SK-N-SH (cell line): ENCODE results near the gene LKAAEAR1. TPM values are rescaled to one million over a fixed set of nuclear protein-coding genes. Genes with fewer than 3 reads are reported as not detected.
A peak's percentile ranks its signal among the peaks of the same experiment; 100 is the strongest.

Experiments
- CTCF ChIA-PET: fragments of 300-600, 350-600 bp; formaldehyde crosslinking; extraction: SDS; loops from one replicate; lab custom pipeline; 2021; lab: Yijun Ruan, JAX
- POLR2A ChIA-PET: fragments of 350-600 bp; sonication (Branson Sonifier 250); formaldehyde crosslinking; extraction: SDS; loops from one replicate; lab custom pipeline; 2020; ENCODE audit warnings: antibody characterized with exemption, inconsistent platforms; lab: Yijun Ruan, JAX
- DNase-seq: peaks from one replicate; pipeline ENCODE4 v3.0.0; 2012
- H2AFZ ChIP-seq: fragments of 200-600 bp; sonication (generic); 2 replicates; pipeline ENCODE4 v1.8.1; 2016; ENCODE audit warnings: antibody characterized with exemption, mild to moderate bottlenecking, low read depth
- H3F3A ChIP-seq: fragments of 200-600 bp; sonication (generic); replicated peaks from 2 replicates; pipeline ENCODE3; 2016; ENCODE audit warnings: antibody characterized with exemption, mild to moderate bottlenecking; ENCODE audit not compliant: insufficient read depth
- H3K27ac ChIP-seq, 2 experiments: fragments of 200-500 bp in 1 of 2; fragments of 200-600 bp in 1 of 2; sonication (Bioruptor generic) in 1 of 2; sonication (generic), shearing (Covaris generic) in 1 of 2; 2 replicates each; pipeline versions ENCODE4 v1.5.1 to v1.6.1; 2014 to 2016; ENCODE audit warnings: low read depth in 2 of 2, inconsistent platforms in 1 of 2, low read length in 1 of 2, mild to moderate bottlenecking in 1 of 2, mixed read lengths in 1 of 2
- H3K27me3 ChIP-seq: fragments of 200-600 bp; sonication (generic), shearing (Covaris generic); 2 replicates; pipeline ENCODE4 v1.6.1; 2016; ENCODE audit warnings: mixed run types; ENCODE audit not compliant: insufficient read depth
- H3K36me3 ChIP-seq, 2 experiments: fragments of 200-500 bp in 1 of 2; fragments of 200-600 bp in 1 of 2; sonication (Bioruptor generic) in 1 of 2; sonication (generic) in 1 of 2; replicated peaks in 1 of 2; 2 replicates each; pipeline versions ENCODE3 to v1.5.1; 2014 to 2016; ENCODE audit warnings: low read length in 1 of 2, mild to moderate bottlenecking in 1 of 2; ENCODE audit not compliant: insufficient read depth in 2 of 2, control insufficient read depth in 1 of 2
- H3K4me1 ChIP-seq, 2 experiments: fragments of 200-500 bp in 1 of 2; fragments of 200-600 bp in 1 of 2; sonication (Bioruptor generic) in 1 of 2; sonication (generic), shearing (Covaris generic) in 1 of 2; 2 replicates each; pipeline versions ENCODE4 v1.5.1 to v1.6.1; 2014 to 2016; ENCODE audit warnings: low read depth in 1 of 2, low read length in 1 of 2, mixed run types in 1 of 2; ENCODE audit not compliant: insufficient read depth in 2 of 2, control insufficient read depth in 1 of 2
- H3K4me2 ChIP-seq: fragments of 200-600 bp; sonication (generic), shearing (Covaris generic); 2 replicates; pipeline ENCODE4 v1.6.1; 2017; ENCODE audit warnings: mixed run types
- H3K4me3 ChIP-seq, 2 experiments: fragments of 200-500 bp in 1 of 2; fragments of 200-600 bp in 1 of 2; sonication (Bioruptor generic) in 1 of 2; sonication (generic), shearing (Covaris generic) in 1 of 2; 2 replicates each; pipeline versions ENCODE4 v1.5.1 to v1.8.1; 2014 to 2016; ENCODE audit warnings: low read depth in 2 of 2, inconsistent platforms in 1 of 2, low read length in 1 of 2, mild to moderate bottlenecking in 1 of 2, mixed read lengths in 1 of 2, moderate library complexity in 1 of 2
- H3K79me2 ChIP-seq: fragments of 200-600 bp; sonication (generic); 2 replicates; pipeline ENCODE4 v1.8.1; 2017; ENCODE audit warnings: mild to moderate bottlenecking; ENCODE audit not compliant: insufficient read depth
- H3K9ac ChIP-seq: fragments of 200-600 bp; sonication (generic); 2 replicates; pipeline ENCODE4 v1.6.1; 2017; ENCODE audit warnings: mixed run types
- H3K9me2 ChIP-seq: fragments of 200-600 bp; sonication (generic); 2 replicates; pipeline ENCODE4 v1.6.1; 2017; ENCODE audit warnings: mixed run types
- H3K9me3 ChIP-seq: fragments of 200-600 bp; sonication (generic); 2 replicates; pipeline ENCODE4 v1.6.1; 2017; ENCODE audit warnings: mixed run types, mild to moderate bottlenecking, moderate library complexity
- H4K20me1 ChIP-seq: fragments of 200-600 bp; sonication (generic); 2 replicates; pipeline ENCODE4 v1.6.1; 2017; ENCODE audit warnings: mild to moderate bottlenecking, mixed run types; ENCODE audit not compliant: insufficient read depth
- EZH2phosphoT487 ChIP-seq: fragments of 200-600 bp; sonication (generic); IDR thresholded peaks from 2 replicates; pipeline ENCODE4 v1.6.1; 2017; ENCODE audit warnings: low read depth, mixed run types, mild to moderate bottlenecking, antibody characterized with exemption, moderate library complexity, borderline replicate concordance
- FOXM1 ChIP-seq: IDR thresholded peaks from 2 replicates; pipeline ENCODE4 v1.4.0; 2012; ENCODE audit warnings: low read depth, mild to moderate bottlenecking
- GABPA ChIP-seq: IDR thresholded peaks from 2 replicates; pipeline ENCODE4 v1.4.0; 2012; ENCODE audit warnings: low read depth, mild to moderate bottlenecking
- GATA2 ChIP-seq: sonication (generic); formaldehyde crosslinking; IDR thresholded peaks from 2 replicates; pipeline ENCODE4 v1.5.0; 2020; ENCODE audit warnings: mild to moderate bottlenecking, missing genetic modification reagents
- MEF2A ChIP-seq: IDR thresholded peaks from 2 replicates; pipeline ENCODE4 v1.4.0; 2012; ENCODE audit warnings: low read depth, borderline replicate concordance
- MXI1 ChIP-seq: IDR thresholded peaks from 2 replicates; pipeline ENCODE4 v1.6.1; 2012; ENCODE audit warnings: mild to moderate bottlenecking, low read depth, low read length, improper control_type of control experiment
- POLR2AphosphoS5 ChIP-seq: IDR thresholded peaks from 2 replicates; pipeline ENCODE4 v1.6.1; 2012; ENCODE audit warnings: low read depth, low read length
- RAD21 ChIP-seq: IDR thresholded peaks from 2 replicates; pipeline ENCODE4 v1.6.1; 2012; ENCODE audit warnings: mild to moderate bottlenecking, low read length
- SMC3 ChIP-seq: IDR thresholded peaks from 2 replicates; pipeline ENCODE4 v1.6.1; 2012; ENCODE audit warnings: low read depth, low read length, improper control_type of control experiment
- TAF1 ChIP-seq: IDR thresholded peaks from 2 replicates; pipeline ENCODE4 v1.6.1; 2012; ENCODE audit warnings: low read depth, mild to moderate bottlenecking, low read length, moderate library complexity, borderline replicate concordance
- TCF12 ChIP-seq: IDR thresholded peaks from 2 replicates; pipeline ENCODE4 v1.4.0; 2012
- YY1 ChIP-seq: IDR thresholded peaks from 2 replicates; pipeline ENCODE4 v1.4.0; 2012; ENCODE audit warnings: low read depth, mild to moderate bottlenecking
- ZBTB33 ChIP-seq: IDR thresholded peaks from 2 replicates; pipeline ENCODE4 v1.4.0; 2012; ENCODE audit warnings: low read depth, borderline replicate concordance
- WGBS: methylation state at CpG from one replicate; pipeline ENCODE4 v1.1.6; 2017; ENCODE audit warnings: low lambda C conversion rate; 5-methylcytosine and 5-hydroxymethylcytosine counted together
- polyA plus RNA-seq, 3 experiments: library from polyadenylated mRNA; depleted of rRNA; stranded (reverse); fragments of >200 nt; gene quantifications; 2 replicates each; pipeline ENCODE4 v1.2.3, GENCODE V29; 2012
- TF ChIP-seq, protein P1 (sequence below): IDR thresholded peaks from 2 replicates; pipeline ENCODE4 v1.4.0; 2012; ENCODE audit warnings: low read depth
- TF ChIP-seq, protein P2 (sequence below): IDR thresholded peaks from 2 replicates; pipeline ENCODE4; 2012
- TF ChIP-seq, protein P3 (sequence below): fragments of 150-350 bp; IDR thresholded peaks from 2 replicates; pipeline ENCODE4 v1.6.1; 2017; ENCODE audit warnings: antibody characterized with exemption, low read length, low read depth, borderline replicate concordance
- TF ChIP-seq, protein P4 (sequence below): IDR thresholded peaks from 2 replicates; pipeline ENCODE4 v1.6.1; 2012; ENCODE audit warnings: mild to moderate bottlenecking, low read depth, low read length, moderate library complexity

Gene LKAAEAR1
- polyA plus RNA-seq, 1 of the 3 experiments (the other 2 are of a cell fraction), result 0.71 TPM

- ChIA-PET CTCF (interaction anchor here (0.9 to 2.6 kb wide), 6 partner anchors 8 to 29 kb away, joined by 3 to 12 read pairs (median 8); no protein-coding TSS in a partner anchor), POLR2A (no interaction called here)
- Histone ChIP-seq H4K20me1 (no peaks in the 10 kb centered on the region), H3K36me3 (no peaks in the 10 kb centered on the region), H3K27me3 (no peaks in the 10 kb centered on the region), H3K27ac (0 out of 4 replicates have a peak overlapping the region, but pooled peaks of 1 of the 2 experiments have one; percentile 8), H3K9me2 (no peaks in the 10 kb centered on the region), H3K79me2 (no peaks in the 10 kb centered on the region), H3K4me1 (peaks cover 0 to 28% of the 10 kb centered on the region in 2 experiments; a peak in 1 of 4 replicates), H3F3A (no peaks in the 10 kb centered on the region), H2AFZ (no peak overlapping the region), H3K9me3 (no peaks in the 10 kb centered on the region), H3K4me2 (no peak overlapping the region), H3K9ac (no peak overlapping the region), H3K4me3 (no peak overlapping the region)
- WGBS, result 37% methylated on average over 10 of the region's 16 CpGs
- peak; percentile 79 for DNase-seq
- no peak for TF ChIP-seq GABPA
- no peak for TF ChIP-seq FOXM1
- no peak for TF ChIP-seq RAD21
- TF ChIP-seq YY1, result no peak
- no peak for TF ChIP-seq MEF2A
Observed at GRCh38 chr20:64091770-64092169, 7.6 kb upstream of the LKAAEAR1 start.

- H3K4me1 ChIP-seq, result peaks cover 0 to 28% of the 10 kb centered on the region in 2 experiments; a peak in 1 of 4 replicates
- DNase-seq, result no peak
- 54% methylated on average over 5 of the region's 19 CpGs for WGBS
- no peak overlapping the region for H3K4me3 ChIP-seq
- ChIA-PET POLR2A (interaction anchor here (0.6 kb wide), 1 partner anchor 293 kb away, joined by 3 read pairs; no protein-coding TSS in a partner anchor), CTCF (interaction anchor here (0.9 to 2.6 kb wide), 7 partner anchors 8 to 34 kb away, joined by 3 to 12 read pairs (median 7); no protein-coding TSS in a partner anchor)
- H3K9ac ChIP-seq, result no peak overlapping the region
- TF ChIP-seq, protein P1, sequence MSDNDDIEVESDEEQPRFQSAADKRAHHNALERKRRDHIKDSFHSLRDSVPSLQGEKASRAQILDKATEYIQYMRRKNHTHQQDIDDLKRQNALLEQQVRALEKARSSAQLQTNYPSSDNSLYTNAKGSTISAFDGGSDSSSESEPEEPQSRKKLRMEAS, result no peak
- TF ChIP-seq GATA2 (CRISPR knock-in tag) (no peak), TAF1 (no peak), MXI1 (no peak), EZH2phosphoT487 (no peak), TCF12 (no peak), YY1 (no peak), ZBTB33 (no peak), SMC3 (no peak), POLR2AphosphoS5 (no peak)
- TF ChIP-seq, protein P2, sequence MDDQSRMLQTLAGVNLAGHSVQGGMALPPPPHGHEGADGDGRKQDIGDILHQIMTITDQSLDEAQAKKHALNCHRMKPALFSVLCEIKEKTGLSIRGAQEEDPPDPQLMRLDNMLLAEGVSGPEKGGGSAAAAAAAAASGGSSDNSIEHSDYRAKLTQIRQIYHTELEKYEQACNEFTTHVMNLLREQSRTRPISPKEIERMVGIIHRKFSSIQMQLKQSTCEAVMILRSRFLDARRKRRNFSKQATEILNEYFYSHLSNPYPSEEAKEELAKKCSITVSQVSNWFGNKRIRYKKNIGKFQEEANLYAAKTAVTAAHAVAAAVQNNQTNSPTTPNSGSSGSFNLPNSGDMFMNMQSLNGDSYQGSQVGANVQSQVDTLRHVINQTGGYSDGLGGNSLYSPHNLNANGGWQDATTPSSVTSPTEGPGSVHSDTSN, result no peak
- TF ChIP-seq, protein P3, sequence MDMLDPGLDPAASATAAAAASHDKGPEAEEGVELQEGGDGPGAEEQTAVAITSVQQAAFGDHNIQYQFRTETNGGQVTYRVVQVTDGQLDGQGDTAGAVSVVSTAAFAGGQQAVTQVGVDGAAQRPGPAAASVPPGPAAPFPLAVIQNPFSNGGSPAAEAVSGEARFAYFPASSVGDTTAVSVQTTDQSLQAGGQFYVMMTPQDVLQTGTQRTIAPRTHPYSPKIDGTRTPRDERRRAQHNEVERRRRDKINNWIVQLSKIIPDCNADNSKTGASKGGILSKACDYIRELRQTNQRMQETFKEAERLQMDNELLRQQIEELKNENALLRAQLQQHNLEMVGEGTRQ, result no peak
- TF ChIP-seq, protein P4, sequence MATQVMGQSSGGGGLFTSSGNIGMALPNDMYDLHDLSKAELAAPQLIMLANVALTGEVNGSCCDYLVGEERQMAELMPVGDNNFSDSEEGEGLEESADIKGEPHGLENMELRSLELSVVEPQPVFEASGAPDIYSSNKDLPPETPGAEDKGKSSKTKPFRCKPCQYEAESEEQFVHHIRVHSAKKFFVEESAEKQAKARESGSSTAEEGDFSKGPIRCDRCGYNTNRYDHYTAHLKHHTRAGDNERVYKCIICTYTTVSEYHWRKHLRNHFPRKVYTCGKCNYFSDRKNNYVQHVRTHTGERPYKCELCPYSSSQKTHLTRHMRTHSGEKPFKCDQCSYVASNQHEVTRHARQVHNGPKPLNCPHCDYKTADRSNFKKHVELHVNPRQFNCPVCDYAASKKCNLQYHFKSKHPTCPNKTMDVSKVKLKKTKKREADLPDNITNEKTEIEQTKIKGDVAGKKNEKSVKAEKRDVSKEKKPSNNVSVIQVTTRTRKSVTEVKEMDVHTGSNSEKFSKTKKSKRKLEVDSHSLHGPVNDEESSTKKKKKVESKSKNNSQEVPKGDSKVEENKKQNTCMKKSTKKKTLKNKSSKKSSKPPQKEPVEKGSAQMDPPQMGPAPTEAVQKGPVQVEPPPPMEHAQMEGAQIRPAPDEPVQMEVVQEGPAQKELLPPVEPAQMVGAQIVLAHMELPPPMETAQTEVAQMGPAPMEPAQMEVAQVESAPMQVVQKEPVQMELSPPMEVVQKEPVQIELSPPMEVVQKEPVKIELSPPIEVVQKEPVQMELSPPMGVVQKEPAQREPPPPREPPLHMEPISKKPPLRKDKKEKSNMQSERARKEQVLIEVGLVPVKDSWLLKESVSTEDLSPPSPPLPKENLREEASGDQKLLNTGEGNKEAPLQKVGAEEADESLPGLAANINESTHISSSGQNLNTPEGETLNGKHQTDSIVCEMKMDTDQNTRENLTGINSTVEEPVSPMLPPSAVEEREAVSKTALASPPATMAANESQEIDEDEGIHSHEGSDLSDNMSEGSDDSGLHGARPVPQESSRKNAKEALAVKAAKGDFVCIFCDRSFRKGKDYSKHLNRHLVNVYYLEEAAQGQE, result no peak
- TF ChIP-seq, all 33 proteins: peak for 0
- Histone ChIP-seq H4K20me1 (no peaks in the 10 kb centered on the region), H3K4me2 (no peak overlapping the region), H3K9me3 (no peaks in the 10 kb centered on the region), H3K79me2 (no peaks in the 10 kb centered on the region), H2AFZ (no peak overlapping the region), H3K27me3 (no peaks in the 10 kb centered on the region), H3K36me3 (no peaks in the 10 kb centered on the region), H3K9me2 (no peaks in the 10 kb centered on the region), H3K27ac (peak overlapping the region in 1 of 2 experiments; percentile 36; a peak in 1 of 4 replicates), H3F3A (no peaks in the 10 kb centered on the region)
Observed at GRCh38 chr20:64091340-64091739, 7.1 kb upstream of the LKAAEAR1 start.
